Tibial artery (tissue), 4 donors: ENCODE results near the gene POLR2B.
"Not testable (repeated sequence)": the region's sequence is repeated elsewhere in the genome, so short reads cannot be mapped to it uniquely, and the experiment has no call there.

Experiments
- DNase-seq, 2 donors: peaks; one replicate each; pipeline ENCODE4 v3.0.0-alpha.2; 2019
- H3K27ac ChIP-seq, 2 donors: fragments of 200-600 bp; sonication (generic) in 1 of 2; 1 replicate in 1 of 2; 2 replicates in 1 of 2; pipeline ENCODE4 v1.5.1; 2018 to 2019; ENCODE audit warnings: mild to moderate bottlenecking in 1 of 2
- H3K27me3 ChIP-seq, 2 donors: fragments of 200-600 bp; sonication (generic) in 1 of 2; one replicate each; pipeline versions ENCODE4 v1.5.1 to v1.6.0; 2016 to 2019
- H3K36me3 ChIP-seq, 3 donors: fragments of 200-600 bp; sonication (generic) in 2 of 3; one replicate each; pipeline ENCODE4 v1.5.1; 2016 to 2019; ENCODE audit warnings: mild to moderate bottlenecking in 2 of 3
- H3K4me1 ChIP-seq, 4 donors: fragments of 200-600 bp; sonication (generic) in 2 of 4; 1 replicate in 3 of 4; 2 replicates in 1 of 4; pipeline ENCODE4 v1.5.1; 2016 to 2019
- H3K4me3 ChIP-seq, 2 donors: fragments of 200-600 bp; sonication (generic) in 1 of 2; 1 replicate in 1 of 2; 2 replicates in 1 of 2; pipeline ENCODE4 v1.5.1; 2018 to 2019; ENCODE audit warnings: mild to moderate bottlenecking in 2 of 2
- H3K9me3 ChIP-seq, 3 donors: fragments of 200-600 bp; sonication (generic) in 1 of 3; one replicate each; pipeline ENCODE4 v1.5.1; 2016 to 2019
- CTCF ChIP-seq, 2 experiments: fragments of 200-600 bp in 1 of 2; fragments of 450-650 bp in 1 of 2; IDR thresholded peaks; one replicate each; pipeline ENCODE4 v1.5.1; 2017 to 2019; ENCODE audit warnings: antibody characterized with exemption in 2 of 2, mild to moderate bottlenecking in 1 of 2, moderate library complexity in 1 of 2
- intact Hi-C: fragments of 100-400 bp; cut with DNase I; formaldehyde crosslinking; loops from one replicate; pipeline ENCODE4 v1.15.0; 2023; ENCODE audit warnings: low total_unique reads

The POLR2B gene

GRCh38 chr4:57043347-57044251, 64.9 kb downstream of the POLR2B start:
- Histone ChIP-seq H3K9me3 (no peaks in the 10 kb centered on the region), H3K27ac (peak overlapping the region; percentile 79 to 82), H3K4me3 (peak overlapping the region; percentile 3 to 23), H3K4me1 (peaks cover 5 to 99% (median 63%) of the 10 kb centered on the region in 4 donors), H3K36me3 (no peaks in the 10 kb centered on the region), H3K27me3 (no peaks in the 10 kb centered on the region)
- TF ChIP-seq CTCF (IDR thresholded peaks at IDR 0.05) = no peak
- no peak for DNase-seq
- intact Hi-C loops = loop anchor here (5.0 kb wide), 1 partner anchor 64 kb away; no protein-coding TSS in a partner anchor

- no peaks in the 10 kb centered on the region for H3K9me3 ChIP-seq
- intact Hi-C loops = loop anchor here (5.0 kb wide), 1 partner anchor 63 kb away; no protein-coding TSS in a partner anchor
- no peak for DNase-seq
- H3K4me3 ChIP-seq = no peak overlapping the region
- H3K4me1 ChIP-seq = peaks cover 5 to 99% (median 70%) of the 10 kb centered on the region in 4 donors
- H3K27ac ChIP-seq = peak overlapping the region; percentile 79 to 82
- no peaks in the 10 kb centered on the region for H3K36me3 ChIP-seq
- TF ChIP-seq CTCF (IDR thresholded peaks at IDR 0.05) = no peak
- no peaks in the 10 kb centered on the region for H3K27me3 ChIP-seq
These were observed 65.6 kb downstream of the POLR2B start for GRCh38 chr4:57044279-57044678.

- no peaks in the 10 kb centered on the region for H3K27me3 ChIP-seq
- H3K4me3 ChIP-seq = no peak overlapping the region
- no peak for DNase-seq
- no peak for TF ChIP-seq CTCF (IDR thresholded peaks at IDR 0.05)
- intact Hi-C loops = loop anchor here (5.0 kb wide), 1 partner anchor 62 kb away; no protein-coding TSS in a partner anchor
- peak overlapping the region; percentile 79 to 82 for H3K27ac ChIP-seq
- no peaks in the 10 kb centered on the region for H3K9me3 ChIP-seq
- no peaks in the 10 kb centered on the region for H3K36me3 ChIP-seq
- peaks cover 5 to 99% (median 71%) of the 10 kb centered on the region in 4 donors for H3K4me1 ChIP-seq
These were observed 66.3 kb downstream of the POLR2B start for GRCh38 chr4:57044996-57045395.

GRCh38 chr4:57047046-57047445, 68.3 kb downstream of the POLR2B start:
- DNase-seq, H3K27me3 ChIP-seq, H3K4me3 ChIP-seq, intact Hi-C loops, H3K36me3 ChIP-seq, H3K9me3 ChIP-seq: not testable (repeated sequence)
- peaks cover 5 to 99% (median 74%) of the 10 kb centered on the region in 4 donors for H3K4me1 ChIP-seq
- peak overlapping the region; percentile 79 to 82 for H3K27ac ChIP-seq

GRCh38 chr4:57048590-57049304, 70.1 kb downstream of the POLR2B start:
- Histone ChIP-seq H3K27ac (peak overlapping the region; percentile 61 to 82), H3K4me1 (peaks cover 5 to 99% (median 65%) of the 10 kb centered on the region in 4 donors), H3K27me3 (no peaks in the 10 kb centered on the region), H3K36me3 (no peaks in the 10 kb centered on the region), H3K9me3 (no peaks in the 10 kb centered on the region), H3K4me3 (no peak overlapping the region)
- no peak for DNase-seq
- intact Hi-C loops = no loop called here
- no peak for TF ChIP-seq CTCF (IDR thresholded peaks at IDR 0.05)
